Tibial nerve (tissue), 4 donors: ENCODE results near the gene WASF2. TPM values are rescaled to one million over a fixed set of nuclear protein-coding genes. Genes with fewer than 3 reads are reported as not detected.

Experiments
- DNase-seq, 2 donors: peaks; one replicate each; pipeline ENCODE4 v3.0.0-alpha.2; 2019; ENCODE audit warnings: low spot score in 2 of 2
- H3K27ac ChIP-seq, 4 donors: fragments of 200-600 bp; sonication (generic) in 3 of 4; one replicate each; pipeline ENCODE4 v1.5.1; 2017 to 2019; ENCODE audit warnings: mild to moderate bottlenecking in 1 of 4
- H3K27me3 ChIP-seq, 2 donors: fragments of 200-600 bp; sonication (generic) in 1 of 2; one replicate each; pipeline versions ENCODE4 v1.5.1 to v1.6.0; 2017 to 2019
- H3K36me3 ChIP-seq, 3 donors: fragments of 200-600 bp; sonication (generic); one replicate each; pipeline ENCODE4 v1.5.1; 2018 to 2019
- H3K4me1 ChIP-seq, 4 donors: fragments of 200-600 bp; sonication (generic) in 3 of 4; one replicate each; pipeline ENCODE4 v1.5.1; 2017 to 2019
- H3K4me3 ChIP-seq, 4 donors: fragments of 200-600 bp; sonication (generic) in 3 of 4; one replicate each; pipeline ENCODE4 v1.5.1; 2017 to 2019; ENCODE audit warnings: mild to moderate bottlenecking in 1 of 4, moderate library complexity in 1 of 4
- H3K9me3 ChIP-seq, 4 donors: fragments of 200-600 bp; sonication (generic) in 3 of 4; one replicate each; pipeline ENCODE4 v1.5.1; 2017 to 2019
- EP300 ChIP-seq, 2 donors: sonication (generic); formaldehyde crosslinking; IDR thresholded peaks; one replicate each; pipeline ENCODE4 v1.6.1; 2017; ENCODE audit warnings: antibody characterized with exemption in 2 of 2, mild to moderate bottlenecking in 1 of 2
- POLR2A ChIP-seq, 2 donors: fragments of 450-650 bp; IDR thresholded peaks; one replicate each; pipeline ENCODE4 v1.6.1; 2017; ENCODE audit warnings: antibody characterized with exemption in 2 of 2, mild to moderate bottlenecking in 2 of 2, moderate library complexity in 2 of 2
- WGBS, 2 donors: methylation state at CpG; one replicate each; pipeline ENCODE4 v1.1.5; 2018; 5-methylcytosine and 5-hydroxymethylcytosine counted together
- total RNA-seq, 4 donors: library from RNA; depleted of rRNA; stranded (reverse); fragments of >200 nt; gene quantifications; one replicate each; pipeline ENCODE4 v1.1.0, GENCODE V29; 2016
- TF ChIP-seq, protein P1 (sequence below), 5 experiments: fragments of 200-600 bp in 3 of 5; fragments of 450-650 bp in 2 of 5; sonication (generic) in 3 of 5; IDR thresholded peaks; one replicate each; pipeline ENCODE4 v1.5.1; 2016 to 2019; ENCODE audit warnings: antibody characterized with exemption in 5 of 5, mild to moderate bottlenecking in 3 of 5, moderate library complexity in 2 of 5

The WASF2 gene
- total RNA-seq, 4 donors from 2014 or later: 74.9 to 95.9 (median 83.4) TPM

DNA sequence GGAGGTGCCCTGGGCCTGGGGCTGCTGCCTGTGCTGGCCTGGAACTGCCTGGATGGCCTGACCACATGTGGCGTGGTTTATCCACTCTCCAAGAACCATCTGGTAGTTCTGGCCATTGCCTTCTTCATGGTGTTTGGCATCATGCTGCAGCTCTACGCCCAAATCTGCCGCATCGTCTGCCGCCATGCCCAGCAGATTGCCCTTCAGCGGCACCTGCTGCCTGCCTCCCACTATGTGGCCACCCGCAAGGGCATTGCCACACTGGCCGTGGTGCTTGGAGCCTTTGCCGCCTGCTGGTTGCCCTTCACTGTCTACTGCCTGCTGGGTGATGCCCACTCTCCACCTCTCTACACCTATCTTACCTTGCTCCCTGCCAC lies 95.7 kb downstream of the WASF2 start:
- Histone ChIP-seq H3K27ac (no peak overlapping the region), H3K27me3 (no peaks in the 10 kb centered on the region), H3K4me3 (no peak overlapping the region), H3K36me3 (no peaks in the 10 kb centered on the region), H3K9me3 (no peaks in the 10 kb centered on the region), H3K4me1 (peaks cover 0 to 44% (median 18%) of the 10 kb centered on the region in 4 donors)
- no peak for TF ChIP-seq POLR2A (IDR thresholded peaks at IDR 0.05)
- TF ChIP-seq, protein P1, sequence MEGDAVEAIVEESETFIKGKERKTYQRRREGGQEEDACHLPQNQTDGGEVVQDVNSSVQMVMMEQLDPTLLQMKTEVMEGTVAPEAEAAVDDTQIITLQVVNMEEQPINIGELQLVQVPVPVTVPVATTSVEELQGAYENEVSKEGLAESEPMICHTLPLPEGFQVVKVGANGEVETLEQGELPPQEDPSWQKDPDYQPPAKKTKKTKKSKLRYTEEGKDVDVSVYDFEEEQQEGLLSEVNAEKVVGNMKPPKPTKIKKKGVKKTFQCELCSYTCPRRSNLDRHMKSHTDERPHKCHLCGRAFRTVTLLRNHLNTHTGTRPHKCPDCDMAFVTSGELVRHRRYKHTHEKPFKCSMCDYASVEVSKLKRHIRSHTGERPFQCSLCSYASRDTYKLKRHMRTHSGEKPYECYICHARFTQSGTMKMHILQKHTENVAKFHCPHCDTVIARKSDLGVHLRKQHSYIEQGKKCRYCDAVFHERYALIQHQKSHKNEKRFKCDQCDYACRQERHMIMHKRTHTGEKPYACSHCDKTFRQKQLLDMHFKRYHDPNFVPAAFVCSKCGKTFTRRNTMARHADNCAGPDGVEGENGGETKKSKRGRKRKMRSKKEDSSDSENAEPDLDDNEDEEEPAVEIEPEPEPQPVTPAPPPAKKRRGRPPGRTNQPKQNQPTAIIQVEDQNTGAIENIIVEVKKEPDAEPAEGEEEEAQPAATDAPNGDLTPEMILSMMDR (IDR thresholded peaks at IDR 0.05): no peak
- no peak for TF ChIP-seq EP300 (IDR thresholded peaks at IDR 0.05)
- DNase-seq: no peak
- WGBS, 2 donors: 96% methylated on average over 9 of the region's 9 CpGs

DNA sequence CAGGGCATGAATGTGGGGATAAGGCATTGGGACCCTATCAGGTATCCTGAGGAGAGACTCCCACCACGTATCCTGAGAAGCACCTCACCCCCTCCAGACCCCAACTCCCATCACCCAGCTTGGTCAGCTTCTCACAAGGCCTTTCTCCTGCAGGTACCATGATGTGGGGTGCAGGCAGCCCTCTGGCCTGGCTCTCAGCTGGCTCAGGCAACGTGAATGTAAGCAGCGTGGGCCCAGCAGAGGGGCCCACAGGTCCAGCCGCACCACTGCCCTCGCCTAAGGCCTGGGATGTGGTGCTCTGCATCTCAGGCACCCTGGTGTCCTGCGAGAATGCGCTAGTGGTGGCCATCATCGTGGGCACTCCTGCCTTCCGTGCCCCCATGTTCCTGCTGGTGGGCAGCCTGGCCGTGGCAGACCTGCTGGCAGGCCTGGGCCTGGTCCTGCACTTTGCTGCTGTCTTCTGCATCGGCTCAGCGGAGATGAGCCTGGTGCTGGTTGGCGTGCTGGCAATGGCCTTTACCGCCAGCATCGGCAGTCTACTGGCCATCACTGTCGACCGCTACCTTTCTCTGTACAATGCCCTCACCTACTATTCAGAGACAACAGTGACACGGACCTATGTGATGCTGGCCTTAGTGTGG lies 96.2 kb downstream of the WASF2 start:
- peaks cover 0 to 39% (median 16%) of the 10 kb centered on the region in 4 donors for H3K4me1 ChIP-seq

DNA sequence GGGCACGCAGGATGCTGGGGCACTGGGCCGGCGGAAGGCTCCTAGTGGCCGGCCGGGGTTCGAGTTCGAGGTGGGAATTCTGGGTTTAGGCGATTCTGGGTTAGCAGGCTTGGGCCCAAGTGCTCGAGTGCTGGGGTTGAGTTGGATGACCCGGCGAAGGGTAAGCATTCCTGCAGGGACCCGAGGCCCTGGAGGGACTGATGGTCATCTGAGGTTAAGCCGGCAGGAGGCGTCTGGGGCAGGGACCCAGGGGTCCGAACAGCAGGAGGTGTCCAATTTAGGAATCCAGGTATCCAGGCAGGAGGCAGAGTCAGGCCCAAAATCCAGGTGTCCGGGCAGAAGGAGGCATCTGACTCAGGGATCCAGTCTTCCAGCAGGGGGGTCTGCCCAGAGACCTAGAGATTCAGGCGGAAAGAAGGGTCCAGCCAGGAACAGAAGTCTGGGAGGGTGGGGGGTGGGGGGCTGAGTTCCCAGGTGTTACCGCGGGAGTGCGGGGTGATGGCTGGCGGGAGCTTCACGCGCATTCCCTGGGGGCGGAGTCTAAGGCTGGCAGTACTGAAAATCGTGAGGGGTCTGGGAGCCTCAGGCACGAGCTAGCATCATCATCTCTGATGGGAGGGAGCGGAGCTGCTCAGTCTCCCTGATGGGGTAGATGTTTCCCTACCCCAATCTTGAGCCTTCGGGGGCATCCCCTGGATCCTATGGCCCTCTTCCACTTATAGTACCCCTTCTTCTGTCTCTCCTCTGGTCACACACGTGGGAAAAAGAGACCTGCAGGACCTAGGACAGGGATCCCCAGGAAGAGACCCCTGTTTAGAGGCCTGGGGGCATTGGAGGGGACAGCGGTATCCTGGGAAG lies 97.0 kb downstream of the WASF2 start:
- H3K4me3 ChIP-seq: peak overlapping the region; percentile 26 to 56 (median 37)
- no peaks in the 10 kb centered on the region for H3K9me3 ChIP-seq
- no peaks in the 10 kb centered on the region for H3K36me3 ChIP-seq
- H3K27ac ChIP-seq: peak overlapping the region in 2 of 4 donors; percentile 46 to 63
- H3K4me1 ChIP-seq: peaks cover 0 to 36% (median 16%) of the 10 kb centered on the region in 4 donors
- 40 to 43% methylated on average over 22 to 26 of the region's 30 CpGs for WGBS, 2 donors
- no peaks in the 10 kb centered on the region for H3K27me3 ChIP-seq
- TF ChIP-seq, protein P1 (IDR thresholded peaks at IDR 0.05): no peak
- TF ChIP-seq POLR2A (IDR thresholded peaks at IDR 0.05) (no peak), EP300 (IDR thresholded peaks at IDR 0.05) (no peak)
- DNase-seq: no peak

More for the DNA sequence above, 96.2 kb downstream of the WASF2 start:
- TF ChIP-seq EP300 (IDR thresholded peaks at IDR 0.05) (no peak), POLR2A (IDR thresholded peaks at IDR 0.05) (no peak)
- TF ChIP-seq, protein P1 (IDR thresholded peaks at IDR 0.05): no peak
- Histone ChIP-seq H3K4me3 (no peak overlapping the region), H3K27me3 (no peaks in the 10 kb centered on the region), H3K36me3 (no peaks in the 10 kb centered on the region), H3K9me3 (no peaks in the 10 kb centered on the region), H3K27ac (no peak overlapping the region)
- DNase-seq: no peak
- WGBS, 2 donors: 96 to 99% methylated on average over 10 to 11 of the region's 18 CpGs

DNA sequence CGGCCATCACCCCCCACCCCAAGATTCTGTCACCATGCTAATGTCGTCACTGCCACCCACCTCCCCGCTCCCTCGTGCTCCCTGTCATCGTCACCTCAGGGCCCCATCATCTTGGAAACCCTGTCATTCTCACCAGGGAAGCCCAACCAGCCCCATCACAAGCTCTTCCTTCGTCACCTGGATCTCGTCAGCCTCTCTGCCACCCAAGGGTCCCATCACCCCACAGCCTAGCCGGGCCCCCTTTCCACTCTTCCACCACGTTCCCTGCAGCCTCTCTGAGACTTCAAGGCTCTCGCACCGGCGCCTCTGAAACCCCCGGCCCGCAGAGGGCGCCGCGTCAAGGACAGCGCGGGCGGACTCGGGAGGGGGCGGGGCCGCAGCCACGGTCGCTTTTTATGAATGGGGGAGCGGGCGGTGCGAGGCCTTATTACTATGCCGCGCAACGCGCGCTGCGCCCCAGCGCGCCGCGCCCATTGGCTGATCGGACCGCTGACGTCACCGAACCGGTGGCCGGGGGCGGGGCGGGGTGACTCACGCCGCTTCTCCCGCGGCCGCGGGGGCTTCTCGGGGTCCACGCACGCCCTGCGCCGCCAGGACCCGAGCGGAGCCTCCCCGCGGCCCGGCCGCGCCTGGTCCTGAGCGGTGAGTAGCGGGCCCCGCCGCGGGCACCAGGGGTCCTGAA lies 97.7 kb downstream of the WASF2 start, which contains the start of gene GPR3:
TSS of gene GPR3 (plus strand) at position 527 of the 682 bp plus-strand sequence. CDS start 1,177 bp downstream, outside the sequence.
- Histone ChIP-seq H3K4me1 (peaks cover 0 to 36% (median 16%) of the 10 kb centered on the region in 4 donors), H3K36me3 (no peaks in the 10 kb centered on the region), H3K4me3 (peak within 1 kb of the TSS; percentile 26 to 56 (median 37)), H3K9me3 (no peaks in the 10 kb centered on the region), H3K27ac (peak within 1 kb of the TSS in 2 of 4 donors; percentile 46 to 63), H3K27me3 (no peaks in the 10 kb centered on the region)
- DNase-seq: peak; percentile 82 to 86
- WGBS, 2 donors: 3 to 5% methylated on average over 19 to 40 of the region's 69 CpGs
- TF ChIP-seq EP300 (IDR thresholded peaks at IDR 0.05): peak in 1 of 2 donors; percentile 16
- TF ChIP-seq, protein P1 (IDR thresholded peaks at IDR 0.05): peak; percentile 40 to 76 (median 48)
- peak in 1 of 2 donors; percentile 13 for TF ChIP-seq POLR2A (IDR thresholded peaks at IDR 0.05)
